GM18505 (cell line): ENCODE data around the gene TMEM184A.
"Not testable (repeated sequence)": the region's sequence is repeated elsewhere in the genome, so short reads cannot be mapped to it uniquely, and the experiment has no call there.

ENCODE experiments used
- ATAC-seq: cut with Tn5 transposase; IDR thresholded peaks from one replicate; pipeline ENCODE4 v1.9.1; 2021; ENCODE audit not compliant: unreplicated experiment
- POLR2A ChIP-seq: IDR thresholded peaks from 4 replicates; pipeline ENCODE4 v1.6.1; 2011; ENCODE audit warnings: borderline replicate concordance; ENCODE audit not compliant: insufficient read depth, insufficient read length; ENCODE audit errors: extremely low read depth

The TMEM184A gene

GRCh38 chr7:1520539-1521234 is 35.3 kb downstream of the TMEM184A start:
- no peak for ATAC-seq
- TF ChIP-seq POLR2A, result no peak

- not testable (repeated sequence) for ATAC-seq
Observed at GRCh38 chr7:1519322-1519922, 36.6 kb downstream of the TMEM184A start.

- no peak for ATAC-seq
- TF ChIP-seq POLR2A, result no peak
Observed at GRCh38 chr7:1516586-1517251, 39.3 kb downstream of the TMEM184A start.

GRCh38 chr7:1515509-1515967 is 40.5 kb downstream of the TMEM184A start:
- ATAC-seq, result not testable (repeated sequence)

GRCh38 chr7:1514995-1515401 is 41.0 kb downstream of the TMEM184A start:
- no peak for ATAC-seq
- TF ChIP-seq POLR2A, result no peak

- no peak for TF ChIP-seq POLR2A
- ATAC-seq, result no peak
Observed at GRCh38 chr7:1514407-1514806, 41.6 kb downstream of the TMEM184A start.

GRCh38 chr7:1513657-1514095 is 42.3 kb downstream of the TMEM184A start:
- no peak for ATAC-seq
- no peak for TF ChIP-seq POLR2A

- TF ChIP-seq POLR2A, result no peak
- no peak for ATAC-seq
Observed at GRCh38 chr7:1512781-1513656, 43.0 kb downstream of the TMEM184A start.

GRCh38 chr7:1511444-1512422 is 44.3 kb downstream of the TMEM184A start:
- ATAC-seq, result no peak
- TF ChIP-seq POLR2A, result no peak

- TF ChIP-seq POLR2A, result no peak
- ATAC-seq, result no peak
Observed at GRCh38 chr7:1510780-1511154, 45.2 kb downstream of the TMEM184A start.

GRCh38 chr7:1509226-1509625 is 46.8 kb downstream of the TMEM184A start:
- no peak for TF ChIP-seq POLR2A
- no peak for ATAC-seq

- TF ChIP-seq POLR2A, result no peak
Observed at GRCh38 chr7:1508277-1508758, 47.7 kb downstream of the TMEM184A start.

GRCh38 chr7:1505731-1506550 is 50.1 kb downstream of the TMEM184A start:
- ATAC-seq, result no peak
- no peak for TF ChIP-seq POLR2A

More at GRCh38 chr7:1508277-1508758, 47.7 kb downstream of the TMEM184A start:
- no peak for ATAC-seq
